PC-3 (cell line): Measurements from ENCODE around the gene STARD5. TPM values are rescaled to one million over a fixed set of nuclear protein-coding genes. Genes with fewer than 3 reads are reported as not detected.
A peak's percentile ranks its signal among the peaks of the same experiment; 100 is the strongest.

Experiments
- ATAC-seq: fragments of 200-7000 bp; cut with Tn5 transposase; 2 replicates; pipeline ENCODE4 v1.9.1; 2020; ENCODE audit warnings: mild to moderate bottlenecking, moderate library complexity
- BruUV-seq: library from RNA; stranded (reverse); fragments of 400-500 nt; replicated peaks from 2 replicates; lab custom pipeline; 2021; lab: Mats Ljungman, UMichigan
- CTCF ChIA-PET: fragments of 300-600 bp; sonication (Branson Sonifier 250); formaldehyde crosslinking; loops from one replicate; lab custom pipeline; 2022; ENCODE audit warnings: antibody characterized with exemption; lab: Charles Lee
- POLR2A ChIA-PET: fragments of 300-600 bp; sonication (Branson Sonifier 250); formaldehyde crosslinking; loops from one replicate; lab custom pipeline; 2022; ENCODE audit warnings: antibody characterized with exemption; ENCODE audit not compliant: unreplicated experiment; lab: Charles Lee
- DNase-seq: peaks from one replicate; pipeline ENCODE4 v3.0.0-alpha.2; 2015
- H2AFZ ChIP-seq: fragments of 300-600 bp; sonication (generic); 2 replicates; pipeline ENCODE4 v1.6.0; 2016; ENCODE audit warnings: antibody characterized with exemption, low read length
- H3F3A ChIP-seq: fragments of 300-600 bp; sonication (generic); one replicate; pipeline ENCODE4 v1.6.0; 2017; ENCODE audit warnings: antibody characterized with exemption, low read length, control low read depth, mild to moderate bottlenecking; ENCODE audit not compliant: unreplicated experiment
- H3K27ac ChIP-seq: fragments of 300-600 bp; sonication (generic); 2 replicates; pipeline ENCODE4 v1.5.1; 2016; ENCODE audit warnings: mild to moderate bottlenecking, low read length
- H3K27me3 ChIP-seq: fragments of 300-600 bp; sonication (generic); 2 replicates; pipeline ENCODE4 v1.6.1; 2016; ENCODE audit warnings: low read length, mixed read lengths
- H3K36me3 ChIP-seq: fragments of 300-600 bp; sonication (generic); 2 replicates; pipeline ENCODE4 v1.6.1; 2016; ENCODE audit warnings: low read depth, mixed run types, low read length, mixed read lengths
- H3K4me1 ChIP-seq: fragments of 300-600 bp; sonication (generic); 2 replicates; pipeline ENCODE4 v1.5.1; 2016; ENCODE audit warnings: low read length; ENCODE audit not compliant: insufficient read depth
- H3K4me2 ChIP-seq: fragments of 300-600 bp; sonication (generic); 2 replicates; pipeline ENCODE4 v1.6.0; 2016; ENCODE audit warnings: low read length
- H3K4me3 ChIP-seq: fragments of 300-600 bp; sonication (generic); 2 replicates; pipeline ENCODE4 v1.5.1; 2016; ENCODE audit warnings: mild to moderate bottlenecking, low read length, mixed read lengths
- H3K79me2 ChIP-seq: fragments of 300-600 bp; sonication (generic); 2 replicates; pipeline ENCODE4 v1.6.1; 2017; ENCODE audit warnings: low read length, mixed read lengths
- H3K9ac ChIP-seq: fragments of 300-600 bp; sonication (generic); 2 replicates; pipeline ENCODE4 v1.6.0; 2016; ENCODE audit warnings: mild to moderate bottlenecking, low read length
- H3K9me2 ChIP-seq: fragments of 300-600 bp; sonication (generic); replicated peaks from 2 replicates; pipeline ENCODE4 v1.6.1; 2016; ENCODE audit warnings: mixed run types, low read length, mixed read lengths
- H3K9me3 ChIP-seq: fragments of 300-600 bp; sonication (generic); 2 replicates; pipeline ENCODE4 v1.6.1; 2016; ENCODE audit warnings: low read length, mixed read lengths
- H4K20me1 ChIP-seq: fragments of 300-600 bp; sonication (generic); 2 replicates; pipeline ENCODE4 v1.6.1; 2016; ENCODE audit warnings: low read length, mixed read lengths
- CTCF ChIP-seq: fragments of 300-600 bp; sonication (generic); conservative IDR thresholded peaks from 2 replicates; pipeline ENCODE4 v1.5.1; 2017; ENCODE audit warnings: antibody characterized with exemption, low read depth, mild to moderate bottlenecking, low read length
- EZH2 ChIP-seq: fragments of 300-600 bp; sonication (generic); IDR thresholded peaks from one replicate; pipeline ENCODE4 v1.6.1; 2017; ENCODE audit warnings: antibody characterized with exemption, mild to moderate bottlenecking, low read length; ENCODE audit not compliant: unreplicated experiment
- EZH2phosphoT487 ChIP-seq: fragments of 300-600 bp; sonication (generic); IDR thresholded peaks from 2 replicates; pipeline ENCODE4 v1.6.1; 2018; ENCODE audit warnings: mild to moderate bottlenecking, antibody characterized with exemption, low read length, borderline replicate concordance
- intact Hi-C: fragments of 100-400 bp; cut with micrococcal nuclease; formaldehyde crosslinking; loops from 2 replicates; pipeline ENCODE4 v1.9.0; 2023
- total RNA-seq: library from RNA; depleted of rRNA; stranded (reverse); fragments of >200 nt; gene quantifications from 2 replicates; pipeline ENCODE4 v1.2.3, GENCODE V29; 2014

The STARD5 gene
- total RNA-seq, 1 experiment from 2014 or later, result 5.9 TPM

- ATAC-seq, result no peak
- CTCF ChIA-PET, result no interaction called here
Measured at GRCh38 chr15:81362790-81363189, 38.8 kb upstream of the STARD5 start.

GRCh38 chr15:81361891-81362290 is 38.0 kb upstream of the STARD5 start:
- Histone ChIP-seq H2AFZ (no peak overlapping the region), H3K4me1 (no peaks in the 10 kb centered on the region), H3K9me2 (no peaks in the 10 kb centered on the region), H3K27me3 (peaks cover 13% of the 10 kb centered on the region; the same call in 1 of the 2 replicates), H3K9me3 (no peaks in the 10 kb centered on the region), H3K4me3 (no peak overlapping the region), H3K36me3 (no peaks in the 10 kb centered on the region), H4K20me1 (no peaks in the 10 kb centered on the region), H3K79me2 (no peaks in the 10 kb centered on the region), H3K27ac (no peak overlapping the region), H3F3A (no peaks in the 10 kb centered on the region), H3K4me2 (no peak overlapping the region), H3K9ac (no peak overlapping the region)
- CTCF ChIA-PET, result no interaction called here
- no TSS peak for BruUV-seq
- TF ChIP-seq EZH2 (no peak), CTCF (no peak), EZH2phosphoT487 (no peak)
- POLR2A ChIA-PET, result no interaction called here
- ATAC-seq, result no peak
- DNase-seq, result no peak
- intact Hi-C loops, result no loop called here

More at GRCh38 chr15:81362790-81363189, 38.8 kb upstream of the STARD5 start:
- no TSS peak for BruUV-seq
- H3K27ac ChIP-seq, result no peak overlapping the region
- TF ChIP-seq EZH2, result no peak
- TF ChIP-seq EZH2phosphoT487, result no peak
- no peak for TF ChIP-seq CTCF
- H3K9me3 ChIP-seq, result no peaks in the 10 kb centered on the region
- no peak overlapping the region for H3K4me3 ChIP-seq
- H4K20me1 ChIP-seq, result no peaks in the 10 kb centered on the region
- peaks cover 13% of the 10 kb centered on the region; the same call in 1 of the 2 replicates for H3K27me3 ChIP-seq
- H3K79me2 ChIP-seq, result no peaks in the 10 kb centered on the region
- no peaks in the 10 kb centered on the region for H3K36me3 ChIP-seq
- H2AFZ ChIP-seq, result no peak overlapping the region
- intact Hi-C loops, result no loop called here
- no peaks in the 10 kb centered on the region for H3K9me2 ChIP-seq
- no peaks in the 10 kb centered on the region for H3F3A ChIP-seq
- no peak overlapping the region for H3K9ac ChIP-seq
- H3K4me2 ChIP-seq, result no peak overlapping the region
- POLR2A ChIA-PET, result no interaction called here
- peak; percentile 19 for DNase-seq
- H3K4me1 ChIP-seq, result no peaks in the 10 kb centered on the region

- Histone ChIP-seq H3K36me3 (no peaks in the 10 kb centered on the region), H3F3A (no peaks in the 10 kb centered on the region), H3K9ac (no peak overlapping the region), H3K4me2 (no peak overlapping the region), H3K27ac (no peak overlapping the region), H3K27me3 (peaks cover 15% of the 10 kb centered on the region), H3K9me2 (no peaks in the 10 kb centered on the region), H4K20me1 (no peaks in the 10 kb centered on the region), H3K4me3 (no peak overlapping the region), H3K4me1 (no peaks in the 10 kb centered on the region), H3K9me3 (no peaks in the 10 kb centered on the region), H3K79me2 (no peaks in the 10 kb centered on the region), H2AFZ (no peak overlapping the region)
- POLR2A ChIA-PET, result no interaction called here
- TF ChIP-seq EZH2phosphoT487 (no peak), CTCF (no peak), EZH2 (no peak)
- BruUV-seq, result no TSS peak
- intact Hi-C loops, result no loop called here
- DNase-seq (no peak), ATAC-seq (no peak)
- CTCF ChIA-PET, result no interaction called here
Measured at GRCh38 chr15:81360491-81360890, 36.5 kb upstream of the STARD5 start.
